Keratinocyte (primary cell): ENCODE measurements around the gene OLIG1. TPM values are rescaled to one million over a fixed set of nuclear protein-coding genes. Genes with fewer than 3 reads are reported as not detected.

ENCODE experiments used
- DNase-seq: peaks from one replicate; pipeline ENCODE4 v3.0.0-alpha.2; 2011; ENCODE audit warnings: low read depth, missing footprints, low spot score
- FAIRE-seq: peaks from 2 replicates; lab custom pipeline; 2011; peaks lifted over from hg19 to GRCh38; lab: Jason Lieb, UNC
- H2AFZ ChIP-seq: 2 replicates; pipeline ENCODE4 v1.6.0; 2012; ENCODE audit warnings: low read length, control low read depth, inconsistent platforms; ENCODE audit not compliant: control insufficient read depth
- H3K27ac ChIP-seq: 2 replicates; pipeline ENCODE4 v1.5.1; 2011; ENCODE audit warnings: low read length; ENCODE audit not compliant: control insufficient read depth, insufficient read depth
- H3K27me3 ChIP-seq: 3 replicates; pipeline ENCODE4 v1.6.0; 2011; ENCODE audit warnings: low read length; ENCODE audit not compliant: control insufficient read depth, insufficient read depth; ENCODE audit errors: extremely low read depth
- H3K36me3 ChIP-seq, 2 experiments: 2 replicates in 1 of 2; 3 replicates in 1 of 2; pipeline ENCODE4 v1.5.1; 2011; ENCODE audit warnings: low read length in 2 of 2, mild to moderate bottlenecking in 1 of 2; ENCODE audit not compliant: control insufficient read depth in 2 of 2, insufficient read depth in 2 of 2; ENCODE audit errors: extremely low read depth in 1 of 2
- H3K4me1 ChIP-seq: 3 replicates; pipeline ENCODE4 v1.5.1; 2011; ENCODE audit warnings: low read length; ENCODE audit not compliant: control insufficient read depth, insufficient read depth; ENCODE audit errors: extremely low read depth
- H3K4me2 ChIP-seq: 3 replicates; pipeline ENCODE4 v1.6.0; 2011; ENCODE audit warnings: low read depth, low read length; ENCODE audit not compliant: control insufficient read depth, insufficient read depth; ENCODE audit errors: extremely low read depth
- H3K4me3 ChIP-seq, 3 experiments: fragments of 200-600 bp in 1 of 3; sonication (generic) in 1 of 3; 2 replicates in 2 of 3; 3 replicates in 1 of 3; pipeline ENCODE4 v1.5.1; 2011 to 2016; ENCODE audit warnings: low read length in 3 of 3, mild to moderate bottlenecking in 3 of 3, control low read depth in 2 of 3, inconsistent platforms in 1 of 3, low read depth in 1 of 3, mixed read lengths in 1 of 3, mixed run types in 1 of 3, moderate library complexity in 1 of 3; ENCODE audit not compliant: control insufficient read depth in 2 of 3, insufficient read depth in 2 of 3; ENCODE audit errors: extremely low read depth in 1 of 3
- H3K79me2 ChIP-seq: 2 replicates; pipeline ENCODE4 v1.6.0; 2012; ENCODE audit warnings: low read length; ENCODE audit not compliant: control insufficient read depth, insufficient read depth
- H3K9ac ChIP-seq: 3 replicates; pipeline ENCODE4 v1.6.0; 2011; ENCODE audit warnings: low read length; ENCODE audit not compliant: control insufficient read depth, insufficient read depth; ENCODE audit errors: extremely low read depth
- H3K9me1 ChIP-seq: 3 replicates; pipeline ENCODE4 v1.6.0; 2011; ENCODE audit warnings: low read length; ENCODE audit not compliant: control insufficient read depth, insufficient read depth; ENCODE audit errors: extremely low read depth
- H3K9me3 ChIP-seq: 2 replicates; pipeline ENCODE4 v1.5.1; 2012; ENCODE audit warnings: low read depth, low read length; ENCODE audit not compliant: control insufficient read depth
- H4K20me1 ChIP-seq: 3 replicates; pipeline ENCODE4 v1.6.0; 2011; ENCODE audit warnings: low read length; ENCODE audit not compliant: control insufficient read depth, insufficient read depth; ENCODE audit errors: extremely low read depth
- EZH2 ChIP-seq: IDR thresholded peaks from one replicate; pipeline ENCODE4 v1.6.1; 2012; ENCODE audit warnings: inconsistent platforms, mild to moderate bottlenecking, low read length, moderate library complexity
- dilution Hi-C: fragments of 300-500 bp; cut with MboI; formaldehyde crosslinking; loops from one replicate; pipeline ENCODE4 v1.7.0; 2020; ENCODE audit warnings: low sequenced_read_pairs; ENCODE audit not compliant: extremely low pct_ligation_motif_present
- polyA minus RNA-seq, 3 experiments: library from RNA; depleted of rRNA, polyadenylated mRNA; stranded (reverse); fragments of >200 nt; gene quantifications; 1 replicate in 1 of 3; 2 replicates in 1 of 3; 3 replicates in 1 of 3; pipeline ENCODE4 v1.2.3, GENCODE V29; 2011
- polyA plus RNA-seq, 5 experiments: library from polyadenylated mRNA; depleted of rRNA in 3 of 5; stranded (reverse) in 3 of 5; stranded (forward) in 1 of 5; unstranded in 1 of 5; fragments of >200 nt; gene quantifications; 1 replicate in 1 of 5; 2 replicates in 3 of 5; 3 replicates in 1 of 5; pipeline versions ENCODE4 v1.2.1 to v1.2.3, GENCODE V29; 2011 to 2012; ENCODE audit warnings: missing spikeins in 2 of 5, low read depth in 1 of 5, low replicate concordance in 1 of 5
- TF ChIP-seq, protein P1 (sequence below), 3 experiments: IDR thresholded peaks in 1 of 3; conservative IDR thresholded peaks in 1 of 3; optimal IDR thresholded peaks in 1 of 3; 2 replicates in 2 of 3; 3 replicates in 1 of 3; pipeline versions ENCODE3 to v1.5.1; 2011; ENCODE audit warnings: low read length in 3 of 3, mild to moderate bottlenecking in 3 of 3, moderate library complexity in 2 of 3, control low read depth in 1 of 3, inconsistent platforms in 1 of 3; ENCODE audit not compliant: insufficient read depth in 2 of 3; ENCODE audit errors: extremely low read depth in 1 of 3

The OLIG1 gene, protein sequence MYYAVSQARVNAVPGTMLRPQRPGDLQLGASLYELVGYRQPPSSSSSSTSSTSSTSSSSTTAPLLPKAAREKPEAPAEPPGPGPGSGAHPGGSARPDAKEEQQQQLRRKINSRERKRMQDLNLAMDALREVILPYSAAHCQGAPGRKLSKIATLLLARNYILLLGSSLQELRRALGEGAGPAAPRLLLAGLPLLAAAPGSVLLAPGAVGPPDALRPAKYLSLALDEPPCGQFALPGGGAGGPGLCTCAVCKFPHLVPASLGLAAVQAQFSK
- not detected in 3 replicates for polyA plus RNA-seq
- not detected for polyA plus RNA-seq (2011; ENCODE audit: low read depth)
- polyA plus RNA-seq (2011; cell fraction: cytosol; rRNA removed), result not detected in 2 replicates
- not detected in 2 replicates for polyA plus RNA-seq (2011; cell fraction: nucleus; rRNA removed)
- not detected in 2 replicates for polyA plus RNA-seq (2012; ENCODE audit: low replicate concordance)
- polyA minus RNA-seq, result not detected in 3 replicates
- polyA minus RNA-seq (2011; cell fraction: cytosol; rRNA and poly(A)+ RNA removed), result not detected
- not detected in 2 replicates for polyA minus RNA-seq (2011; cell fraction: nucleus; rRNA and poly(A)+ RNA removed)

DNA sequence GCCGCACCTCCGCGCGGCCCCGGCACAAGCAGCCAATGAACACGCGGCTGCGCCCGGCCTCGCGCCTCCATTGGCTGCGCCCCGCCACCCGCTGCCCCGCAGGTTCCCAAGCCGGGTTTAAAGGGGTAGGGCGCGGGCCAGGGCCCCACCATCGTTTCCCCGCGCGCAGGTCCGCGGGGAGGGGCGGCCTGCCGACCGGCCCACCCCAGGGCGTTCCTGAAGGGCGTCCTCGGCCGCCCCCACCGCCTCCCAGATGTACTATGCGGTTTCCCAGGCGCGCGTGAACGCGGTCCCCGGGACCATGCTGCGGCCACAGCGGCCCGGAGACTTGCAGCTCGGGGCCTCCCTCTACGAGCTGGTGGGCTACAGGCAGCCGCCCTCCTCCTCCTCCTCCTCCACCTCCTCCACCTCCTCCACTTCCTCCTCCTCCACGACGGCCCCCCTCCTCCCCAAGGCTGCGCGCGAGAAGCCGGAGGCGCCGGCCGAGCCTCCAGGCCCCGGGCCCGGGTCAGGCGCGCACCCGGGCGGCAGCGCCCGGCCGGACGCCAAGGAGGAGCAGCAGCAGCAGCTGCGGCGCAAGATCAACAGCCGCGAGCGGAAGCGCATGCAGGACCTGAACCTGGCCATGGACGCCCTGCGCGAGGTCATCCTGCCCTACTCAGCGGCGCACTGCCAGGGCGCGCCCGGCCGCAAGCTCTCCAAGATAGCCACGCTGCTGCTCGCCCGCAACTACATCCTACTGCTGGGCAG, at the start of gene OLIG1:
OLIG1 (plus strand) TSS at position 148 of the 750 bp plus-strand sequence; CDS start at position 254, 106 bp downstream.
- H3K27ac ChIP-seq, result no peak within 1 kb of the TSS
- FAIRE-seq, result no peak
- H3K27me3 ChIP-seq, result peaks cover 85% of the 10 kb centered on the region
- no peaks in the 10 kb centered on the region for H3K36me3 ChIP-seq
- dilution Hi-C loops, result no loop called here
- TF ChIP-seq, protein P1, sequence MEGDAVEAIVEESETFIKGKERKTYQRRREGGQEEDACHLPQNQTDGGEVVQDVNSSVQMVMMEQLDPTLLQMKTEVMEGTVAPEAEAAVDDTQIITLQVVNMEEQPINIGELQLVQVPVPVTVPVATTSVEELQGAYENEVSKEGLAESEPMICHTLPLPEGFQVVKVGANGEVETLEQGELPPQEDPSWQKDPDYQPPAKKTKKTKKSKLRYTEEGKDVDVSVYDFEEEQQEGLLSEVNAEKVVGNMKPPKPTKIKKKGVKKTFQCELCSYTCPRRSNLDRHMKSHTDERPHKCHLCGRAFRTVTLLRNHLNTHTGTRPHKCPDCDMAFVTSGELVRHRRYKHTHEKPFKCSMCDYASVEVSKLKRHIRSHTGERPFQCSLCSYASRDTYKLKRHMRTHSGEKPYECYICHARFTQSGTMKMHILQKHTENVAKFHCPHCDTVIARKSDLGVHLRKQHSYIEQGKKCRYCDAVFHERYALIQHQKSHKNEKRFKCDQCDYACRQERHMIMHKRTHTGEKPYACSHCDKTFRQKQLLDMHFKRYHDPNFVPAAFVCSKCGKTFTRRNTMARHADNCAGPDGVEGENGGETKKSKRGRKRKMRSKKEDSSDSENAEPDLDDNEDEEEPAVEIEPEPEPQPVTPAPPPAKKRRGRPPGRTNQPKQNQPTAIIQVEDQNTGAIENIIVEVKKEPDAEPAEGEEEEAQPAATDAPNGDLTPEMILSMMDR (optimal IDR thresholded peaks at IDR 0.05 in 1 of 3, IDR thresholded peaks at IDR 0.05 in 1 of 3, conservative IDR thresholded peaks at IDR 0.05 in 1 of 3; ENCODE audit: extremely low read depth in 1 of 3, insufficient read depth in 2 of 3, low read length in 3 of 3), result no peak
- TF ChIP-seq EZH2, result peak; percentile 77
- H3K9me1 ChIP-seq, result no peaks in the 10 kb centered on the region
- H2AFZ ChIP-seq, result no peak within 1 kb of the TSS
- H3K79me2 ChIP-seq, result no peaks in the 10 kb centered on the region
- H3K9ac ChIP-seq, result no peak within 1 kb of the TSS
- H3K4me1 ChIP-seq, result peaks cover 5% of the 10 kb centered on the region
- no peaks in the 10 kb centered on the region for H3K9me3 ChIP-seq
- no peak for DNase-seq
- H3K4me3 ChIP-seq, result no peak within 1 kb of the TSS
- H3K4me2 ChIP-seq, result no peak within 1 kb of the TSS
- H4K20me1 ChIP-seq, result no peaks in the 10 kb centered on the region

DNA sequence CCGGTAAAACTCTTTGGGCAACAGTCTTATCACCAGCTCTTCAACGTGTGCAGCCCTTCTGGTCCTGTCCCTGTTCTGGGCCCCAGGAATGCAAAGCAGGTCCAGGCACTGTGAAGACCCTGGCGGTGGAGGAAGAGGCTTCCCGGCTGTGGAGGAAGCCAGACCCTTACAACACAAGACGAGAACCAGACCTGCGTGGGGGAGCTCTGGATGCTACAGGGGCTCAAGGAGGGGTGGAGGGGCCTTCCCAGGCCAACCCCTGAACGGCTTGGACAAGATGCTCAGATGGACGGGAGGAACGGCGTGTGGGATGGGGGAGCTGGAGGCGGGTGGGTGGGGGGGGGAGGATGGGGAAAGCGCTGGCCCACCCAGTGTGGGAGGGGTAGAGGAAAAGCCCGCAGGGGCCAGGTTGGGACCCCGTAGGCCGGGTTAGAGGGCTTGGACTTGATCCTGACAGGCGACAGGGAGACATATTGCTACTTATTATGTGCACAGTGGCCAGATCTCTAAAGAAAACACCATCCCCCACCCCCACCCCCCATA, 49.3 kb upstream of the OLIG1 start:
- H3K4me3 ChIP-seq, result no peak overlapping the region
- H3K4me1 ChIP-seq, result no peaks in the 10 kb centered on the region
- H3K27me3 ChIP-seq, result peaks cover 85% of the 10 kb centered on the region
- H3K9me1 ChIP-seq, result no peaks in the 10 kb centered on the region
- no peaks in the 10 kb centered on the region for H3K36me3 ChIP-seq
- DNase-seq (no peak), FAIRE-seq (no peak)
- TF ChIP-seq, protein P1 (optimal IDR thresholded peaks at IDR 0.05 in 1 of 3, IDR thresholded peaks at IDR 0.05 in 1 of 3, conservative IDR thresholded peaks at IDR 0.05 in 1 of 3; ENCODE audit: extremely low read depth in 1 of 3, insufficient read depth in 2 of 3, low read length in 3 of 3), result no peak
- TF ChIP-seq EZH2, result no peak
- no peak overlapping the region for H2AFZ ChIP-seq
- no peak overlapping the region for H3K9ac ChIP-seq
- no peak overlapping the region for H3K27ac ChIP-seq
- no peaks in the 10 kb centered on the region for H3K9me3 ChIP-seq
- dilution Hi-C loops, result no loop called here
- H3K79me2 ChIP-seq, result no peaks in the 10 kb centered on the region
- H3K4me2 ChIP-seq, result no peak overlapping the region
- peaks cover 4% of the 10 kb centered on the region for H4K20me1 ChIP-seq
